Nephron progenitor cell (in vitro differentiated cells): Measurements from ENCODE around the gene MOK.

Source experiments
- DNase-seq: peaks from one replicate; pipeline ENCODE4 v3.0.0; 2021
- H3K27ac Mint-ChIP-seq: 2 replicates; pipeline ENCODE4 v1.8.0; 2021; ENCODE audit warnings: mild to moderate bottlenecking, moderate library complexity, mixed read lengths
- H3K27me3 Mint-ChIP-seq: 2 replicates; pipeline ENCODE4 v1.8.0; 2021; ENCODE audit warnings: mild to moderate bottlenecking, low read depth, mixed read lengths; ENCODE audit not compliant: poor library complexity
- H3K36me3 Mint-ChIP-seq: 2 replicates; pipeline ENCODE4 v1.8.0; 2021; ENCODE audit warnings: low read depth, mixed read lengths
- H3K4me1 Mint-ChIP-seq: 2 replicates; pipeline ENCODE4 v1.8.0; 2021; ENCODE audit warnings: mixed read lengths
- H3K4me3 Mint-ChIP-seq: 2 replicates; pipeline ENCODE4 v1.8.0; 2021; ENCODE audit warnings: mild to moderate bottlenecking, moderate library complexity, mixed read lengths
- H3K9me3 Mint-ChIP-seq: 2 replicates; pipeline ENCODE4 v1.8.0; 2021; ENCODE audit warnings: mild to moderate bottlenecking, moderate library complexity, mixed read lengths
- TF ChIP-seq, protein P1 (sequence below): fragments of 200-600 bp; sonication (generic); IDR thresholded peaks from 2 replicates; pipeline ENCODE4 v1.5.0; 2021; ENCODE audit warnings: antibody characterized with exemption

MOK gene

DNA sequence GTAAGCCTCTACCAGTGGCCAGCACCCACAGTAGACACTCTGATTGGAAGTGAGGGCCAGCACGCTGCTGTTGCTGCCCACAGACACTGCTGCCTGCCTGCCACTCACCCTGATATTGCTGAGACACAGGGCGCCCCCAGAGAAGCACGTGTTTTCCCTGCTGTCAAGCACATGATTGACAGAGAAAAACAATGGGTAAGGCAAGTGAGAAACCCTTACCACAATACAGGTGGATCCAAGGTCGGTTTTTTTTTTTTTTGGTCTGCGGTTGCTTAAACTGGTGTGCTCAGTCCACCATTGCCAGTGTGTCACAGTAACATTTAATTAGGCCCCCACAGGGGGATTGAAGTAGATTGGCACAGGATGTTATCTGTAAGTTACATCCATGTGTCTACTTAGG is 99.4 kb downstream of the MOK start:
- H3K4me1 Mint-ChIP-seq: peaks cover 51% of the 10 kb centered on the region
- DNase-seq: no peak
- TF ChIP-seq, protein P1, sequence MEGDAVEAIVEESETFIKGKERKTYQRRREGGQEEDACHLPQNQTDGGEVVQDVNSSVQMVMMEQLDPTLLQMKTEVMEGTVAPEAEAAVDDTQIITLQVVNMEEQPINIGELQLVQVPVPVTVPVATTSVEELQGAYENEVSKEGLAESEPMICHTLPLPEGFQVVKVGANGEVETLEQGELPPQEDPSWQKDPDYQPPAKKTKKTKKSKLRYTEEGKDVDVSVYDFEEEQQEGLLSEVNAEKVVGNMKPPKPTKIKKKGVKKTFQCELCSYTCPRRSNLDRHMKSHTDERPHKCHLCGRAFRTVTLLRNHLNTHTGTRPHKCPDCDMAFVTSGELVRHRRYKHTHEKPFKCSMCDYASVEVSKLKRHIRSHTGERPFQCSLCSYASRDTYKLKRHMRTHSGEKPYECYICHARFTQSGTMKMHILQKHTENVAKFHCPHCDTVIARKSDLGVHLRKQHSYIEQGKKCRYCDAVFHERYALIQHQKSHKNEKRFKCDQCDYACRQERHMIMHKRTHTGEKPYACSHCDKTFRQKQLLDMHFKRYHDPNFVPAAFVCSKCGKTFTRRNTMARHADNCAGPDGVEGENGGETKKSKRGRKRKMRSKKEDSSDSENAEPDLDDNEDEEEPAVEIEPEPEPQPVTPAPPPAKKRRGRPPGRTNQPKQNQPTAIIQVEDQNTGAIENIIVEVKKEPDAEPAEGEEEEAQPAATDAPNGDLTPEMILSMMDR: no peak
- no peaks in the 10 kb centered on the region for H3K27me3 Mint-ChIP-seq
- H3K36me3 Mint-ChIP-seq: peaks cover 54% of the 10 kb centered on the region
- no peak overlapping the region for H3K4me3 Mint-ChIP-seq
- H3K27ac Mint-ChIP-seq: no peak overlapping the region
- no peaks in the 10 kb centered on the region for H3K9me3 Mint-ChIP-seq

DNA sequence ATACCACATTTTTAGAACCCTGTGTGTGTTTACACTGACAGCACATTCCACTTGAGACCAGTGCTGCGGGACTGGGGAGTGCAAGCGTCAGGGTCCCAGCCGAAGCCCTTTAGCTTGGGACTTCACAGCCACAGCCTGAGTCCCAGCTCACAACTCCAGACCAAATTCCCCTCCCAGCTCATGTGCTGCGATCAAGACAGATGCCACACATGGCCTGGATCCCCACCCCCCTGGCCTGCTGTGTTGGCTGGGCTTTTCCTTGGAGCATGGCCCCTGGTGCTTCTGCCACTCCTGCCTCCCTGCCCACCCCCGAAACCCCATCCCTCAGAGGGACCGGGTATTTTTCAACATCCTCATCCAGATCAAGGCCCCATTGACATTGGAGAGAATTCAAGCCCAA is 101.6 kb downstream of the MOK start:
- no peak overlapping the region for H3K4me3 Mint-ChIP-seq
- no peak overlapping the region for H3K27ac Mint-ChIP-seq
- no peaks in the 10 kb centered on the region for H3K9me3 Mint-ChIP-seq
- H3K36me3 Mint-ChIP-seq: peaks cover 50% of the 10 kb centered on the region
- TF ChIP-seq, protein P1: no peak
- peaks cover 3% of the 10 kb centered on the region for H3K27me3 Mint-ChIP-seq
- DNase-seq: no peak
- H3K4me1 Mint-ChIP-seq: peaks cover 51% of the 10 kb centered on the region

DNA sequence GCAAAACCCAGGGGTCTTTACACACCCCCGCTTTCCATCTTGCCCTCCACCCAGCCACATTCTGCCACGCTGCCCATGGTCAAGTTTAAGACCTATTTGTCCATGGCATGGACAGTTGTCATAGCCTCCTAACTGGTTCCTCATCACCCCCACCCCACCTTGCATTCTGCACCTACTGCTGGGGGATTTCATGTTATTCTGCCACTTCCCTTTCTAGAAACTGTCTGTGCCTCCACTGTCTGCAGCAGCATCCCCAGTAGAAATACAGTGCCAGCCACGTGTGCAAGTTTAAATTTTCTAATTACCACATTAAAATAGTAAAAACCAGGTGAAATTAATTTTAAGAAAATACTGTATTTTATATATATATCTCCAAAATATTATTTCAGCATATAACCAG is 102.0 kb downstream of the MOK start:
- TF ChIP-seq, protein P1: no peak
- H3K4me3 Mint-ChIP-seq: no peak overlapping the region
- DNase-seq: no peak
- H3K4me1 Mint-ChIP-seq: peaks cover 52% of the 10 kb centered on the region
- peaks cover 3% of the 10 kb centered on the region for H3K27me3 Mint-ChIP-seq
- H3K9me3 Mint-ChIP-seq: no peaks in the 10 kb centered on the region
- no peak overlapping the region for H3K27ac Mint-ChIP-seq
- H3K36me3 Mint-ChIP-seq: peaks cover 50% of the 10 kb centered on the region

DNA sequence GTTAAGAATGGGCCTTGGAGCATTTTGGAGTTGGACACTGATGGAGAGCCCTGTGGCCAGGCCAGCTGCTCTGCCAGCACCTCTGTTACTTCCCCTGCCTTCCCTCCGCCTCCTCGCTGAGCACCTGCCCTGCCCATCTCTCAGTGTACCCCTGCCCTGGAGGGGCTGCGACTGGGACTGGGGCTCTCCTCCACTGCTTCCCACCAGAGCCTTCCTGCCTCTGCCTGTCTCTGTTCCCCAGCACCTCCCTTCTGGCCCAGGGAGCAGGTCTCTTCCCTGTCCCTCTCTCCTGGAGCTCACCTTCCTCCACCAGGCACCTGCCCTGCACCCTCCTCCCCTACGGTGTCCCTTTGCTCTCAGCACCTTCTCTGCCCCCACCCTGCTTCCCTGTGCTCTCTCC is 103.2 kb downstream of the MOK start:
- TF ChIP-seq, protein P1: no peak
- H3K9me3 Mint-ChIP-seq: no peaks in the 10 kb centered on the region
- peaks cover 55% of the 10 kb centered on the region for H3K36me3 Mint-ChIP-seq
- no peak overlapping the region for H3K27ac Mint-ChIP-seq
- DNase-seq: no peak
- peaks cover 3% of the 10 kb centered on the region for H3K27me3 Mint-ChIP-seq
- peaks cover 56% of the 10 kb centered on the region for H3K4me1 Mint-ChIP-seq
- H3K4me3 Mint-ChIP-seq: no peak overlapping the region

DNA sequence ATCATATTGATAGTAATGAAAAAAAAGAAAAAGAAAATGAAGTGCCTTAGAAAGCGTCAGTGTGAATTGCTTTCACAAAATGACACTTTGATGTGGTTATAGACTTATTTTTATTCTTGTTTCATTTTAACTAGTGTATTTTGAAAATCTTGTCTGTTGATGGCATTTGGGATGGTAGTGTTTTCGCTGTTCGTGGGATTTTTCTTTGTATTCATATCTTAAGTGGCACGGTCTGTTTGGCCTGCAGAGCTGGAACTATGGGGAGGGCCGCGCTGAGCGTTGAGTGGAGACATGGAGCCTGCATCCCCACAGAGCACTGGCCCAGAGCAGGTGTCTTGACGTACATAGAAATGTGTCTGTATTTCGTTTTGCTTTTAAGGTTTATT is 103.6 kb downstream of the MOK start:
- no peak for DNase-seq
- Mint-ChIP-seq H3K4me1 (peaks cover 55% of the 10 kb centered on the region), H3K36me3 (peaks cover 56% of the 10 kb centered on the region), H3K27ac (peak overlapping the region; percentile 63), H3K27me3 (peaks cover 3% of the 10 kb centered on the region), H3K9me3 (no peaks in the 10 kb centered on the region), H3K4me3 (no peak overlapping the region)
- TF ChIP-seq, protein P1: no peak

DNA sequence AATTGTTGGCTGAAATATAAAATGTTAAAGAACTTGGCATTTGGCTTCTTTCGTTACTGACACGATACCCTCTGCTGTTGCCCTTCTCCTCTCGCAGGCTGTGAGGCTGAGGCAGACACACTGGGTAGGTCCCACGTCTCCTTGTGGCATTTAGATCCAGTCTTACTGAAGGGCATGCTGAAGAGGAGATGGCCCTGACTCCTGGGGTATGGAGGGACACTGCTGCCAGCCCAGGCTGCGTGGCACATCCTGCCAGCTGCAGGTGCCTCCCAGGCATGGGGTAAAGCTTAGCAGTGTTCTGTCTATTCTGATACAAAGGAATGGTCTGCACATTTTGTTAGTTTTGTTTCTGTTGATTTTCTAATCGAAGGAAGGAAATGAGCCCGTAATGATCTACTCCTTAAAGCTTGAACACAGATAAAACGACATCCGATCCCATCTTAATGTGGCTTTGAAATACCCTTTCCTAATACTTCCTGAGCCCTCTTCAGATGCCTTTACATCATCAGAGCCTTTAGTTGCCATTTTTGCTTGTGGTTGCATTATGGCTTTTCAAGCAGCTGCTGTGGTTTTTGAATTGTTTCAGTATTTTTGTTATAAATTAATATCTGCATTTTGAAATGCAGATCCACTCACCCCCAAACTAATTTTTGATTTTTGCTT is 104.1 kb downstream of the MOK start:
- DNase-seq: no peak

More for the DNA sequence above, 104.1 kb downstream of the MOK start:
- Mint-ChIP-seq H3K27ac (peak overlapping the region; percentile 2), H3K36me3 (peaks cover 57% of the 10 kb centered on the region), H3K4me3 (no peak overlapping the region), H3K9me3 (no peaks in the 10 kb centered on the region), H3K27me3 (peaks cover 3% of the 10 kb centered on the region), H3K4me1 (peaks cover 59% of the 10 kb centered on the region)
- TF ChIP-seq, protein P1: no peak
